ENCODE data around the gene PIK3CG. TPM values are rescaled to one million over a fixed set of nuclear protein-coding genes. Genes with fewer than 3 reads are reported as not detected.
"Not testable (repeated sequence)": the region's sequence is repeated elsewhere in the genome, so short reads cannot be mapped to it uniquely, and the experiment has no call there.

The PIK3CG gene
- total RNA-seq, 1 donor from 2014 or later, result 0.50 TPM

GRCh38 chr7:106848851-106849442 is 16.1 kb upstream of the PIK3CG start:
- no peak overlapping the region for H3K4me3 ChIP-seq (ENCODE audit: low read depth, low read length)
- DNase-seq (ENCODE audit: low read depth), result peak; percentile 75
- TF ChIP-seq CTCF (IDR thresholded peaks at IDR 0.05; ENCODE audit: insufficient read depth, low read length, poor library complexity, severe bottlenecking), result no peak
- no peaks in the 10 kb centered on the region for H3K36me3 ChIP-seq (ENCODE audit: control insufficient read depth, insufficient read depth, low read length)
- H3K27me3 ChIP-seq (ENCODE audit: control insufficient read depth, insufficient read depth, low read length), result no peaks in the 10 kb centered on the region

- H3K4me3 ChIP-seq (ENCODE audit: low read depth, low read length); H3K36me3 ChIP-seq (ENCODE audit: control insufficient read depth, insufficient read depth, low read length); H3K27me3 ChIP-seq (ENCODE audit: control insufficient read depth, insufficient read depth, low read length); DNase-seq (ENCODE audit: low read depth): not testable (repeated sequence)
Measured at GRCh38 chr7:106851632-106852031, 13.4 kb upstream of the PIK3CG start.

- no peak for DNase-seq (ENCODE audit: low read depth)
- no peak overlapping the region for H3K4me3 ChIP-seq (ENCODE audit: low read depth, low read length)
- H3K36me3 ChIP-seq (ENCODE audit: control insufficient read depth, insufficient read depth, low read length), result no peaks in the 10 kb centered on the region
- no peak for TF ChIP-seq CTCF (IDR thresholded peaks at IDR 0.05; ENCODE audit: insufficient read depth, low read length, poor library complexity, severe bottlenecking)
- H3K27me3 ChIP-seq (ENCODE audit: control insufficient read depth, insufficient read depth, low read length), result no peaks in the 10 kb centered on the region
Measured at GRCh38 chr7:106853250-106853908, 11.7 kb upstream of the PIK3CG start.

GRCh38 chr7:106855540-106856132 is 9.4 kb upstream of the PIK3CG start:
- TF ChIP-seq CTCF (IDR thresholded peaks at IDR 0.05; ENCODE audit: insufficient read depth, low read length, poor library complexity, severe bottlenecking), result no peak
- H3K36me3 ChIP-seq (ENCODE audit: control insufficient read depth, insufficient read depth, low read length), result no peaks in the 10 kb centered on the region
- DNase-seq (ENCODE audit: low read depth), result no peak
- no peaks in the 10 kb centered on the region for H3K27me3 ChIP-seq (ENCODE audit: control insufficient read depth, insufficient read depth, low read length)
- H3K4me3 ChIP-seq (ENCODE audit: low read depth, low read length), result no peak overlapping the region

- H3K27me3 ChIP-seq (ENCODE audit: control insufficient read depth, insufficient read depth, low read length), result no peaks in the 10 kb centered on the region
- no peak overlapping the region for H3K4me3 ChIP-seq (ENCODE audit: low read depth, low read length)
- no peak for DNase-seq (ENCODE audit: low read depth)
- TF ChIP-seq CTCF (IDR thresholded peaks at IDR 0.05; ENCODE audit: insufficient read depth, low read length, poor library complexity, severe bottlenecking), result no peak
- no peaks in the 10 kb centered on the region for H3K36me3 ChIP-seq (ENCODE audit: control insufficient read depth, insufficient read depth, low read length)
Measured at GRCh38 chr7:106858618-106859532, 6.2 kb upstream of the PIK3CG start.
